Epidermal melanocyte (primary cell): Measurements from ENCODE around the gene IL20.

Source experiments
- DNase-seq: peaks from one replicate; pipeline ENCODE4 v3.0.0; 2011; ENCODE audit warnings: low spot score; ENCODE audit not compliant: insufficient read length

IL20 gene

DNA sequence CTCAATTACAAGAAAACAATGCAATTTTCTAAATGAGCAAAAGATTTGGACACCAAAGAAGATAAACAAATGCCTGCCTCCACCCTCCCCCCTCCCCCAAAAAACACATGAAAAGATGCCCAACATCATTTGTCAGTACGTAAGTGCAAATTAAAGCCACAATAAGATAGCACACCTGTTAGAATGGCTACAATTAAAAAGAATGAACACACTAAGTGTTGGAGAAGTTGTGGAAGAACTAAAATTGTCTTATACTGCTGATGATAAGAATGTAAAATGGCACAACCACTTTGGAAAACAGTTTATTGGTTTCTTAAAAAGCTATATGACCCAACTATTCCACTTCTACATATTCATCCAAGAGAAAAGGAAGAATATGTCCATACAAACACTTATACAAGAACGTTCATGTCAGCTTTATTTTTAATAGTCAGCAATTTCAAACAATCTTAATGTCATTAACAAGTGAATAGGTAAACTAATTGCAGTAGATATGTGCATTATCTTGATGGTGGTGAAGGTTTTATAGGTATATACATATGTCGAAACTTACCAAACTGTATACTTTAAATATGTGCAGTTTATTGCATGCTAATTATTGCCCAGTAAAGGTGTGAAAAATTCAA, 10.4 kb downstream of the IL20 start:
- DNase-seq = no peak

DNA sequence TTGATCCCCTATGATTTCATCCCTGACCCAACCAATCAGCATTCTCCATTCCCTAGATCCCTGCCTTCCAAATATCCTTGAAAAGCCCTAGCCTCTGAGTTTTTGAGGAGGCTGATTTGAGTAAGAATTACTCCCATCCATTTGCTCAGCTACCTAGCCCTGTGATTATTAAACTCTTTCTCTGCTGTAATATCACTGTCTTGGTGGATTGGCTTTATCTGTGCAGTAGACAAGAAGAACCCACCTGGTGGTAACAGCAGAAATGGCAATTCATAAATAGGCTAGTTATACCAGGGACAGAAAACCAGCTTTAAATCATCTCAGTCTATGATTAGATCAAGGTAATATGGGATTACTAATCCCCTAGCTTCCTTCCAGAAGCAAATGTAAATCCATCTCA, 13.0 kb downstream of the IL20 start:
- DNase-seq = no peak

DNA sequence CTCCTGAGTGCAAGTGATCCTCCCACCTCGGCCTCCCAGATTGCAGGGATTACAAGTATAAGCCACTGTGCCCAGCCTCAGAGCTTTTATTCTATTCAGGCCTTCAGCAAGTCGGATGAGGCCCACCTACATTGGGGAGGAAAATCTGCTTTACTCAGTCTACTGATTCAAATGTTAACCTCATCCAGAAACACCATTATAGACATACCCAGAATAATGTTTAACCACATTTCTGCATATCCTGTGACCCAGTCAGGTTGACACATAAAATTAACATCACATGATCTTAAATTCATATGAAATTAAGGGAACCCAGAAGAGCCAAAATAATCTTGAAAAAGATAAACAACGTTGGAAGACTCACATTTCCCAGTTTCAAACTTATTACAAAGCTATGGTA, 14.9 kb downstream of the IL20 start:
- DNase-seq = no peak

DNA sequence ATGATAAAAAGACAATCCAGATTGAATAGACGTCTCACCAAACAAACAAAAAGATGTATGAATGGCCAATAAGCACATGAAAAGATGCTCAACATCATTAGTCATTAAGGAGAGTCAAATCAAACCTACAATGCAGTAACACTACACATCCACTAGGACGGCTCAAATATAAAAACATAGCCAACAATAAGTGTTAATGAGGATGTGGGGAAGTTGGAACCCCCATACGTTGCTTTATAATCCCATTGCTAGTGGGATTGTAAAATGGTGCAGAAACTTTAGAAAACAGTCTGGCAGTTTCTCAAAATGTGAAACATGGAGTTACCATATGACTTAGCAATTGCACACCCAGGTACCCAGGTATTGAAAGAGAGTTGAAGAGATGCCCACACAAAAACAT, 17.1 kb downstream of the IL20 start:
- DNase-seq = no peak

DNA sequence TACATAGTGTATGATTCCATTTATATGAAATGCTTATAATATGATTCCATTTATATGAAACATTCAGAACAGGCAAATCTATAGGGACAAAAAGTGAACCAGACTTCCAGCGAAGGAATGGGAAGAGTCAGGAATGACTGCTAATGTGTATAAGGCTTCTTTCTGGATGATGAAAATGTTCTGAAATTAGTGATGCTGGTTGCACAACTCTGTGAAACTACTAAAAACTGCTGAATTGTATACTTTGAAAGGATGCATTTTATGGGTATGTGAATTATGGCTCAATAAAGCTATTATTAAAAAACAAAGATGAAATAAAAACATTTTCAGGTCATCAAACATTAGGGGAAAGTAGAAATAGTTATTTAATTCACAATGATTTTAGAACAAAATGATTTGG, 17.7 kb downstream of the IL20 start:
- DNase-seq = no peak

DNA sequence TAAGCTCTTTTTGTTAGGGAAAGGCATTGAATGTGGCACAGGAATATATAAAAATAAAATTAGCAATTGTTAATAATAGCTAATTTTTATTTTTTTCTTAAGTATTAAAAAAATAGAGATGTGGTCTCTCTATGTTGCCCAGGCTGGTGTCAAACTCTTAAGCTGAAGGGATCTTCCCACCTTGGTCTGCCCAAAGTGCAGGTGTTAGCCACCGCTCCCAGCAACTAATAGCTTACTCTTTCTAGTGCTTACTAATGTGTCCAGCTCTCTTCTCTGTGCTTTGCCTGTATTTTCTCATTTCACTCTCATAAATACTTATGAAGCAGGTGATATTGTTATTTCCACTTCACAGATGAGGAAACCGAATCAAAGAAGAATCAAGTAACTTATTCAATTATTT, 18.5 kb downstream of the IL20 start:
- DNase-seq = no peak

DNA sequence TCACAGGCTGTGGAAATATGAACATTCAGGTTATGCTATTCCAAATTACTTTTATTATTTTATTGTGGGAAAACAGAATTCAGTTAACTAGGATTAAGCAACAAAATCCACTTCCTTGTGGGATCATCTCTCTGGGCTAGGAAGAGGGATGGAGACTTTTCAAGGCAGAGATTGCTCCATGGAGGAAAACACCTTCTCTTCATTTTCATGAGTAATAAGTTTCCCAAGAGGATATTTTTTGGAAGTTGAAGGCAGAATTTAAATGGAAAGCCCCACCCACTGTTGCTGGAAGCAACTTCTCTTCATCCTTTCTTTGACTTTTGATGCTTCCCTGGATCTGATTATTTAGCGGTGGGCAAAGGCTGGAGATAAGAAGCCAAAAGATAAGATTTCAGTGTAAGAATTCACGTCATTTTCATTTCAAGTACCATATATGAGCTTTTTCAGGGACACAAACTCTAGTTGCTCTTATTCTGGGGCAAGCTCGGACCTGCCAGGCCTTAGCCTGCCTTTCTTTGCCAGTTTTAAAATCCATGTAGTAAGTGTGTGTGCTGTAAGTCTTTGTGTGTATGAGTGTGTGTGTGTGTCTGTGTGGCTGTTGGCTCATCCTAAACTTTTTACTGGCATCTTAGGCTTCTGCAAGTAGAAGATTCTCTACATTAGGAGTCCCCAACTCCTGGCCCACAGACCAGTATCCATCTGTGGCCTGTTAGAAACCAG, 20.1 kb downstream of the IL20 start:
- no peak for DNase-seq

DNA sequence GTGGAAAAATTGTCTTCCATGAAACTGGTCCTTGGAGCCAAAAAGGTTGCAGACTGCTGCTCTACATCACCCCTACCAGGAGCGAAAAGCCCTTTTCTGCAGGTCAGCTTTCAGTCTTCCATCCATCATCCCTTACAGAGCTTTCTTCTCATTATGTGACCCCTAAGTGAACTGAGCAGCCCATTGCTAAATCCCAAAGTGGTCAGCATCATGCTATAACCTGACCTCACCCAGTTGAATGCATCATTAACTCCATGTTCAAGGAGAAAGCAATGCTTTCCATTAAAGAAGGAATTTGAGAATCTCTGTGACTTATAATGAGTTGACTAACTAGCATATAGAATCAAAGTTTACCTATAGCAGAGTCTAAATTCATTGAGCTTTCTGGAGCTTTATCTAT, 21.4 kb downstream of the IL20 start:
- DNase-seq = no peak

DNA sequence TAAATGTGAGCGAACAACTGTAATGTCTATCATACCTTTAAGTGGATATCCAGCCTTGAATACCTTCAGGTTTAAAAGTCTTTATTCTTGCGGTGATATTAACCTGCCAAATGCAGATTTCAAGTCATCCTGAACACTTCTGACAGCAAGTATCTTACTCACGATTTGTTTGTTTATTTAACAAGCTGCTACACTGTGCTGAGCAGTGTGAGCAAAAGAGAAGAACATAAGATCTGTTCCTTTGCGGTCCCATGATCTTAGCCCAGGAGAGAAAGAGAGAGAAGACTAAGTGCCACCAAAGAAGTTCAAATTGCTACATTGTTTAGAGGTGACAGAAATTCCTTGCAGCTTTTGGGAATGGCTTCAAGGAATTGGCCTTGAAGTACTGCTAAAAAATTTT, 22.3 kb downstream of the IL20 start:
- no peak for DNase-seq

DNA sequence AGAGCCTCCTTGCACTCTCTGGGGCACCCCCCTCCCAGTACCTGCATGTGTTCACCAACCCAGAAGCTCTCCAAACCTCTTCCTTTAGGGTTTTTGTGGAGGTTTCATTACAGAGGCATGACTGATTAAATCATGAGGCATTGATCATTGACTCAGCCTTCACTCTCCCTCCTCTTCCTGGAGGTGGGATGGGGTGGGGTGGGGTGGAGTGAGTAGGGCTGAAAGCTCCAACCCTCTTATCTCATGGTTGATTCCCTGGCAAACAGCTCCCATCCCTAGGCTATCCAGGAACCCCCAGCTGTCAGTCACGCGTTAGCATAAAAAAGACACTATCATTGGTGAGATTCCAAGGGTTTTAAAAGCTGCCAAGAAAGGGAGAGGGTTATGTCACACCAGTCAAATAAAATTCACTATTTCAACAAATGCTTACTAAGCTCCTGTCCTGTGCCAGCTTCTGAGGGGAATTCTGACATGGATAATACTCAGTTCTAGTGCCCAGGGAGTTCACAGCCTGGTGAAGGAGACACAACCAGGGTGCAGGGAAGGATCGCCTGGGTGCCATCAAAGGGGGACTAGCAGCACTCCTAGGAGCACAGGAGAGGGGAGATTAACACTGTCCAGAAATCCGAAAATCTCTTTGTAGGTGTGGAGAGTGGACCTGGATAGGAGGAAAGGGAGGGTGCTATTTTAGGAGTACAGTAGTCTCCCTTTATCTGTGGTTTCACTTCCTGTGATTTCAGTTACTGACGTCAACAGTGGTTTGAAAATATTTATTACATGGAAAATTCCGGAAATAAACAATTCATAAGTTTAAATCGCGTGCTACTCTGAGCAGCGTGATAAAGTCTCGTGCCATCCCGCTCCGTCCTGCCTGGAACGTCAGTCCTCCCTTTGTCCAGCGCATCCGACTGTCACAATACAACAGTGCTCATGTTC, 25.0 kb downstream of the IL20 start:
- peak; percentile 62 for DNase-seq

DNA sequence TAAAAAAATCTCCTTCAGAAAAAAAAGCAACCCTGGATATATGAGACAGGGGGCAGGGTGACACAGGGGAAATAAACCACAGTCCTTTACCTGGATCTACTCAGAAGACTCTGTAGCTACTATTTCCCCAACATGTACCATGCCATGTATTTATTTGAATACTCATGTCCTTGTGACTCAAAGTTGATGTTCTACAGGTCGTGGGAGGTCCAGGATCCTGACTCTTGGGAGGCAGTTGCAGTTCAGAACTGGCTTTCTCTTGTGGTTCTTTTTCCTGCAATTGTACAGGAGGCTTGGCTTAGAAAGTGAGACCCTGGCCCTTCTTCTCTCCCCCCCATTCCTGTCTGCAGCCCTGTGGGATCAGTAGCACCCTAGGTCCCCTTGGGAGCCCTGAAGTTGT, 26.0 kb downstream of the IL20 start:
- DNase-seq = no peak

DNA sequence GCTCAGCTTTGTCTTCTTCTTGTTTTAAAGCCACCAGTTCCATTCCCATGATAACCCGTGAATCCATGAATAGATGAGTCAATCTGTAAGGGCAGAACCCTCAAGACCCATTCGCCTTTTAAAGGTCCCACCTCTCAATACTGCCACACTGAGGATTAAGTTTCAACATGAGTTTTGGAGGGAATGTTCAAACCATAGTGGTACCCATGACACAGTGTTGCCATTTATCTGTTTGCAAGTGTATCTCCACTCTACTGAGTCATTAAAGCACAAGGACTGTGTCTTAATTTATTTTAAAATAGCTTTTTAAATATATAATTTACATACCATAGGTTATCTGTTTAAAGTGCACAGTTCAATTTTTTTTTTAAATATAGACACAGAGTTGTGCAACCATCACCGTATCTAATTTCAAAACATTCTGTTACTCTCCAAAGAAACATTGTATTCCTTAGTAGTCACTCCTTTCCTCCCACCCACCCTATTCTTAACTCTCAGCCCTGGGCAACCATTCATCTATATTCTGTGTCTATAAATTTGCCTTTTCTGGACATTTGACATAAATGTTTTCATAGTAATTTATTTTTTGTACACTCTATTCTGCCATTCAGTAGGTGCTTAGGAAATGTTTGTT, 27.0 kb downstream of the IL20 start:
- no peak for DNase-seq

DNA sequence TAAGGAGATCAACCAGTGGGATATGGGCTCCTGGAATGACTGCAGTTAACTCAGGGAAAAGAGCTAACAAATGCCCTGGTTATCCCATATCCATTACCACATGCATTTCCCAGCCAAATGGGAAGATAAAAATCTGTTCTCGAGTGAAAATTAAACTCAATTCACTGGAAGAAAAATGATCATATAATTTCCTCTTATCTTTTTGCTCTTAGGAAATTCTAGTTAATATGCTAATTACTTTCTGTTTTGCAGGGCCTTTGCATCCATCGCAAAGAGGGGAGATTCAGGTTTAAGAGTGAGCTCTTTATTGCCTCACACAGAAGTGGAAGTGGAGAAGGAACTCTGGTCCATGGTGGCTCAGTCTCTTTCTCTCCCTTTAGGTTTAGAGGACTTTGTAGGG, 28.0 kb downstream of the IL20 start:
- no peak for DNase-seq

DNA sequence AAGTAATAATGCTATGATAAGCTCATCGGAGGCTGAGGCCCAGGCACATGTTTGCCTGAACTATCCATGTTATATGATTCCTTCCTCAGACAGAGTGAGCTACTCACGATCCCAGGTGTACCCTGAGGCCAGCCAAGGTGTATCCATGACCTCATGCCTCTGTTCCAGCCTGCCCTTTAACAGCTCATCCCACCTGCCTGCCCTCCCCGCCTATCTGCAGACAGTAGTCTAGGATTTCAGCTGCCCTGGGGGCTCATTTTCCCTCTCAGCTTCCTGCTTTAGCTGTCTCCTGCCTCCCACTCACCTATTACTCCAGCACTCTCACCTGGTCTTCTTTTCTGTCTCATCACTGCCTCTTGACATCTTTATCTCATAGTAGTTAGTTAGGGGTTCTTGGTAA, 29.9 kb downstream of the IL20 start:
- DNase-seq = no peak

DNA sequence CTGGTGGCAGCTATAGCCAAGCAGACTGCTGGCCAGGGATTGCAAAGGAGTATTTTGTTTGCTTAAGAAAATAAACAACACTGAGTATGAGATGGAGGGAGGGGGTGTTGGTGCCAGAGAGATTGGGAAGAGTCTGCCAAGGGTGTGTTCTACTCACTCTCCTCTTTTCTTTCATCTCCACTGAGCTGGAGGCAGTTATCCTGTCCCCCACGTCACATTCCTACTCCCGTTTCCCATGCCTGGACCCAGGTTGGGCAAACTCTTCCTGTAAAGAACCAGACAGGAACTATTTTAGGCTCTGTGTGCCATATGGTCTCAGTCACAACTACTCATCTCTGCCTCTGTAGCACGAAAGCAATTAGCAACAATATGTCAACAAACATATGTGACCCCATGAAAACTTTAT, 30.4 kb downstream of the IL20 start:
- no peak for DNase-seq

DNA sequence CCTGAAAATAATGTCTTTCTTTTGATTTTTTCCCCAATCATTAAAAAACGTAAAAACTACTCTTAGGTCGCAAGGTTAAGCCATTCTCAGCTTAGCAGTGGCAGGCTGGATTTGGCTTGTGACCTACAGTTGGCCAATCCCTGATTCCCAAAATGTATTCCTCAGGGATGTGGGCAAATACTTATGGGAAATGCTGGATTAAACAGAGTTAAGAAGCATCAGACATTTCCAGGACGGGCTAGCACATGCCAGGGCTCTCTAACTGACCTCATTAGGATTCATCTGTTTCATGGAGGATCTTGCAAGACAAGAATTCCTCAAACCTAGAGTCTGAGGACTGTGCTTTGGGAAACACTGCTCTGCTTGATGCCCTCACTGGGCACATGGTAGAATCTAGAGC, 30.8 kb downstream of the IL20 start:
- no peak for DNase-seq

DNA sequence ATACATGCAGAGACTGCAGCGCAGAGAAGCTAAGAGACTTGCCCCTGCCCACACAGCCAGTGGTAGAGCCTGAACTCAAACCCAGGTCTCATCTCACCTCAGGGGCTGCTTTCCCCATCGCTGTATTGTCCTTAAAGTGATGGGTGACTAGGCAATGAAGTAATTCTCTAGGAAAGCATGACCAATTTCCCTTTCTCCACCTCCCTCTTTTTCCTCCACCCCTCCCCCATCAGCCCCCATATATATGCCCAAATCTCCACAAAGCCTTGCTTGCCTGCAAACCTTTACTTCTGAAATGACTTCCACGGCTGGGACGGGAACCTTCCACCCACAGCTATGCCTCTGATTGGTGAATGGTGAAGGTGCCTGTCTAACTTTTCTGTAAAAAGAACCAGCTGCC, 31.8 kb downstream of the IL20 start, which contains the start of gene IL24:
TSS of gene IL24 (plus strand) at position 269 of the 400 bp plus-strand sequence. CDS start 390 bp downstream, outside the sequence.
- DNase-seq = no peak

DNA sequence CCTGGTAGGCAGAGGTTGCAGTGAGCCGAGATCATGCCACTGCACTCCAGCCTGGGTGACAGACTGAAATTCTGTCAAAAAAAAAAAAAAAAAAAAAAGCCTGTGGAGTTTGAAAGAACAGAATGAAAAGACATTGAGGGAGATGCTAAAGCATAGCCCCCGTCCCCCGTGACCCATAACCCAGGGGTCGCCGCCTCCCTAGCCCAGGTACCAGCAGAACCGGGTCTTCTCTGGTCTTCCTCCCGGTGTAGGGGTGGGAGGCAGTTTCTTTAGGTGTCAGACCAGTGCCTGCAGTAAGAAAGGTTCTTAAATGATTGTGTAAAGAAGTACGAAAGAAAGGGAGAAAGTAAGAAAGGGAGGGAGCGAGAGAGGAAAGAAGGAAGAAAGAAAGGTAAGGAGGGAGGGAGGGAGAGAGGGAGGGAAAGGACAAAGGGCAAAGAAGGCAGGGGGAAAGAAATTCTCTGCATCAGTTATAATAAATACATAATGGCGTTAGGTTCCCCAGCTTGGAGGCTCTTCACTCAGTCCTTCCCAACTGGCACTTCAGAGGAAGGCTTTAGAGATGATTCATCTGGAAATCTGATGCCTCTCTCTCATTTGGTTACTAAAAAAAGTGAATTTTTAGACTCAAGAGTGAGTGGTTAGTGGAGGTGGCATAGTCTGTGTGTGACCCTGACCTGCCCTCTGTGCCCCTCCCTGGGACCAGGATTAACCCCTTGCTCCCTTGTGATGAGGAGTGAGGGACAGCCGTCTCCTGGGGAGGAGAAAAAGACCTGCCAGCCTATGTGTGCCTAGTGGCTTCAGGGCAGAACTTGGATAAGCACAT, 32.9 kb downstream of the IL20 start:
- no peak for DNase-seq

DNA sequence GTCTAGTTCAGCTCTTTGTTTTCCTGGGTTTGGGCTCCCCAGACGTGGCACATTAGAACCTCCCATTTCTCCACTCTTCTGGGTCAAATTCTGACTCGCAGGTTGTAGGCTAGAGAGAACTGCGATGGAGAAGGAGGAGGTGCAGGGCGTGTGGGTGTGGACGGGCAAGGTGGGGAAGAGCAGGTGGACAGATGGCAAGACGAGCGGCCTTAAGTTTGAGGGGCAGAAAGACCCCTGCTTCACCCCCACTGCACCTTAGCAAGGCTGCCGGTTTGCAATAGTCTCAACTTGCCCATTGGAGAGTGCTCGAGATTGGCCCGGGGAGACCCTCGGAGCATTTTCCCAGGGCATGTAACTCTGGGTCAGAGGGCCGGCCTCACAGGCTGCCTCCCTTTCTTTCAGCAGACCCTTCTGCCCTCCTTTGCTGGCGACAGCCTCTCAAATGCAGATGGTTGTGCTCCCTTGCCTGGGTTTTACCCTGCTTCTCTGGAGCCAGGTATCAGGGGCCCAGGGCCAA, 33.5 kb downstream of the IL20 start:
- DNase-seq = no peak

DNA sequence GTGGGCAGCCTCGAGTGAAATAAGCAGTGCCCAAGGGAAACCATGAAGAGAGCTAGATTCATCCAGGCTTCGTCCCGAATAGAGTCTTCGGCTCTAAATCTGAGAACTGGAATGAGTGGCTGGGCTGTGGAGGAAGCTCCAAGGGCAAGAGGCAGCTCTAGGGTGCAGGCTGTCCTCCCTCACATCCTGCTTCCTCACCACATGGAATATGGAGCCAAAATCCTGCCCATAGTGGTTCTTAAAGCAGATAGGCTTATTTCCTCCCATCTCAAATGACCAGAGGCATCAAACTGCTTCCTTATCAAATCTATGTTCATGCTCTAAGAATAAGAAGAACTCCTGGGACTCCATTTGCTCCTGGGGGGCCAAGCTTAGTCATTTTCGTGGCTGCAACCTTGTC, 34.3 kb downstream of the IL20 start:
- DNase-seq = no peak

DNA sequence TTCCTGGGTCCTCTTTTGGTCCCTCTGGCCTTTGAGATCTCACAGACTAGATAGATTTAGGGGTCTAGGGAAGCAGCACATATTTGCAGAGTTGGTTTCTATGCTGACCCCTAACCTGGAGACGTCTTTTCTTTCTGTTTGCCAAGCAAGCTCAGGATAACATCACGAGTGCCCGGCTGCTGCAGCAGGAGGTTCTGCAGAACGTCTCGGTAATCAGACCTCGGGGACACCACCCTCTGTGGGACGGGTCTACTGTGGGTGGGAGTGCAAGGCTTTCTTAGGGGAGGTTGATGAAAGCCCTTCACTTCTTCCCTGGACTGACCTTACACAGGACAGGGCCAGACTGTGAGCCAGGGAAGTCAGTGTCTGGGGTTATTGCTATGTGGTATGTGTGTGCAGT, 34.7 kb downstream of the IL20 start:
- DNase-seq = no peak
